HepG2 (cell line): ENCODE measurements around the gene GIMAP8. TPM values are rescaled to one million over a fixed set of nuclear protein-coding genes. Genes with fewer than 3 reads are reported as not detected.

Experiments
- DMAP1 ChIP-seq: IDR thresholded peaks from 2 replicates; pipeline ENCODE4 v1.6.1; 2016
- HDAC1 ChIP-seq: sonication (generic); formaldehyde crosslinking; IDR thresholded peaks from 2 replicates; pipeline ENCODE4 v1.5.1; 2020; ENCODE audit warnings: mild to moderate bottlenecking, missing genetic modification reagents
- HNRNPUL1 ChIP-seq: fragments of 200-400 bp; formaldehyde crosslinking; IDR thresholded peaks from 2 replicates; pipeline ENCODE4 v1.6.1; 2017; ENCODE audit warnings: low read depth, mild to moderate bottlenecking, low read length, moderate library complexity
- HOXA3 ChIP-seq: sonication (generic); formaldehyde crosslinking; IDR thresholded peaks from 2 replicates; pipeline ENCODE4 v1.5.0; 2020; ENCODE audit warnings: missing genetic modification reagents
- MAZ ChIP-seq, 2 experiments: sonication (generic) in 1 of 2; formaldehyde crosslinking in 1 of 2; IDR thresholded peaks; 2 replicates each; pipeline versions ENCODE4 v1.5.0 to v1.6.1; 2012 to 2020; ENCODE audit warnings: low read depth in 2 of 2, mild to moderate bottlenecking in 2 of 2, borderline replicate concordance in 1 of 2, improper control_type of control experiment in 1 of 2, low read length in 1 of 2, missing genetic modification reagents in 1 of 2, moderate library complexity in 1 of 2
- MTA1 ChIP-seq: sonication (generic); formaldehyde crosslinking; IDR thresholded peaks from 2 replicates; pipeline ENCODE4 v1.4.0; 2020; ENCODE audit warnings: missing genetic modification reagents, mild to moderate bottlenecking, borderline replicate concordance
- NR2C2 ChIP-seq: sonication (generic); formaldehyde crosslinking; IDR thresholded peaks from 2 replicates; pipeline ENCODE4 v1.4.0; 2020; ENCODE audit warnings: missing genetic modification reagents, mild to moderate bottlenecking, moderate library complexity, borderline replicate concordance
- SMAD3 ChIP-seq: sonication (generic); formaldehyde crosslinking; IDR thresholded peaks from 2 replicates; pipeline ENCODE4 v1.4.0; 2020; ENCODE audit warnings: missing genetic modification reagents
- XBP1 ChIP-seq: sonication (generic); formaldehyde crosslinking; IDR thresholded peaks from 2 replicates; pipeline ENCODE4 v1.5.0; 2020; ENCODE audit warnings: missing genetic modification reagents
- ZFP36L2 ChIP-seq: sonication (generic); formaldehyde crosslinking; IDR thresholded peaks from 2 replicates; pipeline ENCODE4 v1.4.0; 2020; ENCODE audit warnings: missing genetic modification reagents
- ZFY ChIP-seq: sonication (generic); formaldehyde crosslinking; IDR thresholded peaks from 2 replicates; pipeline ENCODE4 v1.4.0; 2020; ENCODE audit warnings: missing genetic modification reagents
- ZNF274 ChIP-seq: sonication (generic); formaldehyde crosslinking; IDR thresholded peaks from 2 replicates; pipeline ENCODE4 v1.5.1; 2020; ENCODE audit warnings: mild to moderate bottlenecking, missing genetic modification reagents
- ZNF556 ChIP-seq: sonication (generic); formaldehyde crosslinking; IDR thresholded peaks from 2 replicates; pipeline ENCODE4 v1.4.0; 2020; ENCODE audit warnings: mild to moderate bottlenecking, missing genetic modification reagents, borderline replicate concordance
- ZNF709 ChIP-seq: sonication (generic); formaldehyde crosslinking; IDR thresholded peaks from 2 replicates; pipeline ENCODE4 v1.5.0; 2020; ENCODE audit warnings: mild to moderate bottlenecking, missing genetic modification reagents
- polyA plus RNA-seq, 8 experiments: library from polyadenylated mRNA; depleted of rRNA in 3 of 8; stranded (reverse) in 7 of 8; unstranded in 1 of 8; fragments of >200 nt; fragmentation: Illumina TruSeq in 4 of 8; extraction: Trizol in 4 of 8; gene quantifications; 2 replicates each; pipeline versions ENCODE4 v1.2.1 to v1.2.3, GENCODE V29; 2011 to 2016; ENCODE audit warnings: low read depth in 4 of 8, missing spikeins in 1 of 8, mixed read lengths in 1 of 8; ENCODE audit not compliant: insufficient read depth in 1 of 8
- total RNA-seq, 5 experiments: library from RNA; depleted of rRNA; stranded (reverse); fragments of >200 nt; fragmentation: Illumina TruSeq; extraction: Trizol; gene quantifications; 2 replicates each; pipeline ENCODE4 v1.2.3, GENCODE V29; 2016; ENCODE audit warnings: low read depth in 1 of 5
- TF ChIP-seq, protein P1 (sequence below): sonication (generic); formaldehyde crosslinking; IDR thresholded peaks from 2 replicates; pipeline ENCODE4 v1.8.1; 2023; ENCODE audit warnings: mild to moderate bottlenecking, moderate library complexity, missing genetic modification reagents
- TF ChIP-seq, protein P2 (sequence below): sonication (generic); formaldehyde crosslinking; IDR thresholded peaks from 2 replicates; pipeline ENCODE4 v1.4.0; 2020; ENCODE audit warnings: missing genetic modification reagents, mild to moderate bottlenecking, borderline replicate concordance
- TF ChIP-seq, protein P3 (sequence below): IDR thresholded peaks from 2 replicates; pipeline ENCODE4 v1.6.1; 2016
- TF ChIP-seq, protein P4 (sequence below): IDR thresholded peaks from 2 replicates; pipeline ENCODE4 v1.6.1; 2016; ENCODE audit warnings: missing compliant biosample characterization, missing genetic modification reagents, borderline replicate concordance
- TF ChIP-seq, protein P5 (sequence below): sonication (generic); formaldehyde crosslinking; IDR thresholded peaks from 2 replicates; pipeline ENCODE4 v1.5.1; 2020; ENCODE audit warnings: missing genetic modification reagents, mild to moderate bottlenecking, borderline replicate concordance

Gene GIMAP8
- total and polyA plus RNA-seq, 2 of the 13 experiments (the other 11 are each of a cell fraction or from before 2014, with no cell fraction given): not detected

DNA sequence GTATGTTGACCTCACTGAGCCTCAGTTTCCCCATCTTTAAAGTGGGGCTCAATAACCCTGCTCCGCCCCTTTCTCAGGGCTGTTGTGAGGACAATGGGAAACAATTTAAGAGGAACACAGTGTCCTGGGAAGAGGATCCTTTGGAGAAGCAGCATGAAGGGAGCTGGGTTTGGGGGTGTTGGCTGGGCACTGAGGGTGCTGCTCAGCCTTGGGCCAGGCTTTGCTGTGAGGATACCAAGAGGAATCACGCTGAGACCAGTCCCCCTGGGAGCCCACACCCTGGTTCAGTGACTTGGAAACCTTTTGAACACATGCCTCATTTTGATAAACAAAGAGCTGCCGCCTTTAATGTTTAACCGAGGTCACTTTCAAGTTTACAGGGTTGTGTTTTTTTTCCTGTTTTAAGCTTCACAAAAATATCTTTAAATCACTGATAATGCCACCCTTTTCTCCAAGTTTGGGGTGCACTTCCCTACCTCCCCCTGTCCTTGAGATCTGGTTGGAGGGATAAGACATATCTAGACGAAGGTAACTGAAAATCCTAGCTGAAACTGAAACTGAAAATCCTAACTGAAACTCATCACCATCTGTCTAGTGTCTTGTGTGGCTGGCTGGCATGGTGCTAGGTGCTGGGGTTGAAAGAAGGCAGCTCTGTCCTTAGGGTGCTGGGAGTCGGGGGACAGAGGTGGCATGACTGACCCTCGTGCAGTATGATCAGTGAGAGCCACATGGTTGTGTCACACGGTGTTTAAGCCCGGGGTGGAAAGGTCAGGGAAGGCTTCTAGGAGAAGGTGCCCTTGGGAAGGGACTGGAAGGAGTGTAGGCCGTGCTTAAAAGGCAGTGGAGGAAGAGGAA lies 43.6 kb upstream of the GIMAP8 start (continued):
- 0 out of 2 replicates have a peak, but pooled peaks have one; percentile 30 for TF ChIP-seq SMAD3 (CRISPR knock-in tag)
- TF ChIP-seq, protein P1, sequence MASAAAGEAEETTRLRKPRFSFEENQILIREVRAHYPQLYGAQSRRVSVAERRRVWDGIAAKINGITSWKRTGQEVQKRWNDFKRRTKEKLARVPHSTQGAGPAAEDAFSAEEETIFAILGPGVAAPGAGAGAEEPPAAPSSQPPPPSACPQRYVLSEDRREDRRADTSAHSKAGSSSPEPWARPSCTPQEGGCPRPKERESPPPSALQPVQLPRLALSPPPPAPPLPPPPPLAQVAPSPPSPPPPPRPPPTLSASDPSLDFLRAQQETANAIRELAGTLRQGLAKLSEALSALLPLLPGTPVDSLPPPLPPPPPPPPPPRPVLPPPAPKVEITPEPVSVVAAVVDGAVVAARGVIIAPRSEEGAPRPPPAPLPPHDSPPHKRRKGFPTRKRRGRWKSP (CRISPR knock-in tag): peak; percentile 42; the same call in 1 of the 2 replicates
- TF ChIP-seq HNRNPUL1: no peak
- no peak for TF ChIP-seq MTA1 (CRISPR knock-in tag)
- TF ChIP-seq, protein P2, sequence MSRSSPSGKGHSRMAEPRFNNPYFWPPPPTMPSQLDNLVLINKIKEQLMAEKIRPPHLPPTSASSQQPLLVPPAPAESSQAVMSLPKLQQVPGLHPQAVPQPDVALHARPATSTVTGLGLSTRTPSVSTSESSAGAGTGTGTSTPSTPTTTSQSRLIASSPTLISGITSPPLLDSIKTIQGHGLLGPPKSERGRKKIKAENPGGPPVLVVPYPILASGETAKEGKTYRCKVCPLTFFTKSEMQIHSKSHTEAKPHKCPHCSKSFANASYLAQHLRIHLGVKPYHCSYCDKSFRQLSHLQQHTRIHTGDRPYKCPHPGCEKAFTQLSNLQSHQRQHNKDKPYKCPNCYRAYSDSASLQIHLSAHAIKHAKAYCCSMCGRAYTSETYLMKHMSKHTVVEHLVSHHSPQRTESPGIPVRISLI (CRISPR knock-in tag): peak; percentile 91
- no peak for TF ChIP-seq ZNF274 (CRISPR knock-in tag)
- 0 out of 2 replicates have a peak, but pooled peaks have one; percentile 22 for TF ChIP-seq NR2C2 (CRISPR knock-in tag)
- peak; percentile 50; the same call in 1 of the 2 replicates for TF ChIP-seq DMAP1
- no peak for TF ChIP-seq ZFP36L2
- TF ChIP-seq, protein P3, sequence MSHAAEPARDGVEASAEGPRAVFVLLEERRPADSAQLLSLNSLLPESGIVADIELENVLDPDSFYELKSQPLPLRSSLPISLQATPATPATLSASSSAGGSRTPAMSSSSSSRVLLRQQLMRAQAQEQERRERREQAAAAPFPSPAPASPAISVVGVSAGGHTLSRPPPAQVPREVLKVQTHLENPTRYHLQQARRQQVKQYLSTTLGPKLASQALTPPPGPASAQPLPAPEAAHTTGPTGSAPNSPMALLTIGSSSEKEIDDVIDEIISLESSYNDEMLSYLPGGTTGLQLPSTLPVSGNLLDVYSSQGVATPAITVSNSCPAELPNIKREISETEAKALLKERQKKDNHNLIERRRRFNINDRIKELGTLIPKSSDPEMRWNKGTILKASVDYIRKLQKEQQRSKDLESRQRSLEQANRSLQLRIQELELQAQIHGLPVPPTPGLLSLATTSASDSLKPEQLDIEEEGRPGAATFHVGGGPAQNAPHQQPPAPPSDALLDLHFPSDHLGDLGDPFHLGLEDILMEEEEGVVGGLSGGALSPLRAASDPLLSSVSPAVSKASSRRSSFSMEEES (CRISPR knock-in tag): 0 out of 2 replicates have a peak, but pooled peaks have one; percentile 51
- TF ChIP-seq HDAC1: peak; percentile 23; the same call in 1 of the 2 replicates
- TF ChIP-seq, protein P4, sequence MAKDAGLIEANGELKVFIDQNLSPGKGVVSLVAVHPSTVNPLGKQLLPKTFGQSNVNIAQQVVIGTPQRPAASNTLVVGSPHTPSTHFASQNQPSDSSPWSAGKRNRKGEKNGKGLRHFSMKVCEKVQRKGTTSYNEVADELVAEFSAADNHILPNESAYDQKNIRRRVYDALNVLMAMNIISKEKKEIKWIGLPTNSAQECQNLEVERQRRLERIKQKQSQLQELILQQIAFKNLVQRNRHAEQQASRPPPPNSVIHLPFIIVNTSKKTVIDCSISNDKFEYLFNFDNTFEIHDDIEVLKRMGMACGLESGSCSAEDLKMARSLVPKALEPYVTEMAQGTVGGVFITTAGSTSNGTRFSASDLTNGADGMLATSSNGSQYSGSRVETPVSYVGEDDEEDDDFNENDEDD (CRISPR knock-in tag): peak; percentile 13; the same call in 1 of the 2 replicates
- peak; percentile 27; the same call in 1 of the 2 replicates for TF ChIP-seq ZFY (CRISPR knock-in tag)
- no peak for TF ChIP-seq MAZ (IDR thresholded peaks at IDR 0.05; ENCODE audit: borderline replicate concordance, low read depth, low read length)
- TF ChIP-seq MAZ (CRISPR knock-in tag; IDR thresholded peaks at IDR 0.05; ENCODE audit: low read depth): 0 out of 2 replicates have a peak, but pooled peaks have one; percentile 62
- no peak for TF ChIP-seq XBP1 (CRISPR knock-in tag)
- TF ChIP-seq ZNF556 (CRISPR knock-in tag): 0 out of 2 replicates have a peak, but pooled peaks have one; percentile 25
- TF ChIP-seq, protein P5, sequence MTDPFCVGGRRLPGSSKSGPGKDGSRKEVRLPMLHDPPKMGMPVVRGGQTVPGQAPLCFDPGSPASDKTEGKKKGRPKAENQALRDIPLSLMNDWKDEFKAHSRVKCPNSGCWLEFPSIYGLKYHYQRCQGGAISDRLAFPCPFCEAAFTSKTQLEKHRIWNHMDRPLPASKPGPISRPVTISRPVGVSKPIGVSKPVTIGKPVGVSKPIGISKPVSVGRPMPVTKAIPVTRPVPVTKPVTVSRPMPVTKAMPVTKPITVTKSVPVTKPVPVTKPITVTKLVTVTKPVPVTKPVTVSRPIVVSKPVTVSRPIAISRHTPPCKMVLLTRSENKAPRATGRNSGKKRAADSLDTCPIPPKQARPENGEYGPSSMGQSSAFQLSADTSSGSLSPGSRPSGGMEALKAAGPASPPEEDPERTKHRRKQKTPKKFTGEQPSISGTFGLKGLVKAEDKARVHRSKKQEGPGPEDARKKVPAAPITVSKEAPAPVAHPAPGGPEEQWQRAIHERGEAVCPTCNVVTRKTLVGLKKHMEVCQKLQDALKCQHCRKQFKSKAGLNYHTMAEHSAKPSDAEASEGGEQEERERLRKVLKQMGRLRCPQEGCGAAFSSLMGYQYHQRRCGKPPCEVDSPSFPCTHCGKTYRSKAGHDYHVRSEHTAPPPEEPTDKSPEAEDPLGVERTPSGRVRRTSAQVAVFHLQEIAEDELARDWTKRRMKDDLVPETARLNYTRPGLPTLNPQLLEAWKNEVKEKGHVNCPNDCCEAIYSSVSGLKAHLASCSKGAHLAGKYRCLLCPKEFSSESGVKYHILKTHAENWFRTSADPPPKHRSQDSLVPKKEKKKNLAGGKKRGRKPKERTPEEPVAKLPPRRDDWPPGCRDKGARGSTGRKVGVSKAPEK (CRISPR knock-in tag): no peak
- TF ChIP-seq HOXA3 (CRISPR knock-in tag): 0 out of 2 replicates have a peak, but pooled peaks have one; percentile 1
- no peak for TF ChIP-seq ZNF709 (CRISPR knock-in tag)
